ENCODE data around the gene S100A16.

S100A16 gene

GRCh38 chr1:153560771-153561465 is 52.0 kb downstream of the S100A16 start:
- DNase-seq: no peak

GRCh38 chr1:153560241-153560640 is 52.7 kb downstream of the S100A16 start:
- DNase-seq: no peak

DNA sequence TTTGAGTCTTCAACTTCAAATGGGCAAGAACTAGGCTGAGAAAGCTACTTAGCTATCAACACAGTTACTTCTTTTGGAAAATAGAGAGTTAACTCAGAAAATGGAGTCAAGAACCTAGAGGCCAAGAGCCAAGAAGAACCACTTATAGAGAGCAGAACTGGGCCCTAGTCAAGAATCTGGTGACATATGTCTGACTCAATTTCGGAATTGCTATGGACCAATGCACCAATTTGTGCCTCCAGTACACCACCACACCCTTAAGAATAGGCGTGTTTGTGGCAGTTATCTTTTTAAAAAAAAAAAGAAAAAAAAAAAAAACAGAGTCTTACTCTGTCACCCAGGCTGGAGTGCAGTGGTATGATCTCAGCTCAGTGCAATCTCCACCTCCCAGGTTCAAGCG is 55.1 kb downstream of the S100A16 start:
- DNase-seq: no peak
